Measurements from ENCODE around the gene LYSMD3. TPM values are rescaled to one million over a fixed set of nuclear protein-coding genes. Genes with fewer than 3 reads are reported as not detected.

Gene LYSMD3
- total and polyA plus RNA-seq, 9 of the 15 experiments (the other 6 are each of a cell fraction or from before 2014, with no cell fraction given): 9.5 to 42.3 (median 20.7) TPM

- Histone ChIP-seq H4K20me1 (replicated peaks; ENCODE audit: control insufficient read depth, insufficient read depth, low read length) (no peaks in the 10 kb centered on the region), H3K9me3 (replicated peaks; ENCODE audit: control insufficient read depth, insufficient read depth, low read depth, low read length) (no peaks in the 10 kb centered on the region), H3K27ac (ENCODE audit: extremely low read depth, low read depth, low read length) (no peak overlapping the region), H3K27me3 (ENCODE audit: control insufficient read depth in 2 of 2, insufficient read depth in 2 of 2, low read length in 2 of 2) (no peaks in the 10 kb centered on the region), H3K9me1 (ENCODE audit: control insufficient read depth, insufficient read depth, low read length) (no peaks in the 10 kb centered on the region), H3K36me3 (ENCODE audit: control insufficient read depth, insufficient read depth, low read length) (peaks cover 63% of the 10 kb centered on the region), H2AFZ (ENCODE audit: low read depth, low read length) (no peak overlapping the region), H3K4me1 (replicated peaks in 1 of 2; ENCODE audit: control insufficient read depth in 2 of 2, insufficient read depth in 2 of 2, low read length in 2 of 2) (no peaks in the 10 kb centered on the region), H3K9ac (ENCODE audit: insufficient read depth in 1 of 2, low read depth in 2 of 2, low read length in 2 of 2) (no peak overlapping the region), H3K4me2 (ENCODE audit: insufficient read depth, low read length) (no peak overlapping the region), H3K79me2 (ENCODE audit: control insufficient read depth, insufficient read depth, low read length) (no peaks in the 10 kb centered on the region), H3K4me3 (no peak overlapping the region)
- TF ChIP-seq CBX2 (IDR thresholded peaks at IDR 0.05; ENCODE audit: insufficient read depth, low read length, poor library complexity, severe bottlenecking) (no peak), TAF9B (IDR thresholded peaks at IDR 0.05; ENCODE audit: partially characterized antibody) (no peak), NRF1 (conservative IDR thresholded peaks at IDR 0.05 in 1 of 2, IDR thresholded peaks at IDR 0.05 in 1 of 2) (no peak), CXXC5 (CRISPR knock-in tag; IDR thresholded peaks at IDR 0.05) (no peak), TOE1 (IDR thresholded peaks at IDR 0.05; ENCODE audit: borderline replicate concordance) (no peak), TOE1 (CRISPR knock-in tag; IDR thresholded peaks at IDR 0.05; ENCODE audit: borderline replicate concordance, low read depth) (no peak), ELF1 (tag; IDR thresholded peaks at IDR 0.05) (no peak), ZNF830 (CRISPR knock-in tag; IDR thresholded peaks at IDR 0.05) (no peak), ATF7 (IDR thresholded peaks at IDR 0.05) (no peak)
- TF ChIP-seq, protein P1, sequence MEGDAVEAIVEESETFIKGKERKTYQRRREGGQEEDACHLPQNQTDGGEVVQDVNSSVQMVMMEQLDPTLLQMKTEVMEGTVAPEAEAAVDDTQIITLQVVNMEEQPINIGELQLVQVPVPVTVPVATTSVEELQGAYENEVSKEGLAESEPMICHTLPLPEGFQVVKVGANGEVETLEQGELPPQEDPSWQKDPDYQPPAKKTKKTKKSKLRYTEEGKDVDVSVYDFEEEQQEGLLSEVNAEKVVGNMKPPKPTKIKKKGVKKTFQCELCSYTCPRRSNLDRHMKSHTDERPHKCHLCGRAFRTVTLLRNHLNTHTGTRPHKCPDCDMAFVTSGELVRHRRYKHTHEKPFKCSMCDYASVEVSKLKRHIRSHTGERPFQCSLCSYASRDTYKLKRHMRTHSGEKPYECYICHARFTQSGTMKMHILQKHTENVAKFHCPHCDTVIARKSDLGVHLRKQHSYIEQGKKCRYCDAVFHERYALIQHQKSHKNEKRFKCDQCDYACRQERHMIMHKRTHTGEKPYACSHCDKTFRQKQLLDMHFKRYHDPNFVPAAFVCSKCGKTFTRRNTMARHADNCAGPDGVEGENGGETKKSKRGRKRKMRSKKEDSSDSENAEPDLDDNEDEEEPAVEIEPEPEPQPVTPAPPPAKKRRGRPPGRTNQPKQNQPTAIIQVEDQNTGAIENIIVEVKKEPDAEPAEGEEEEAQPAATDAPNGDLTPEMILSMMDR (IDR thresholded peaks at IDR 0.05 in 2 of 3, conservative IDR thresholded peaks at IDR 0.05 in 1 of 3; ENCODE audit: insufficient read depth in 2 of 3, low read depth in 1 of 3, low read length in 3 of 3): no peak
- BruUV-seq (replicated peaks): no TSS peak
- ChIA-PET POLR2A (no interaction called here), CTCF (ENCODE audit: low intra/inter-chr PET ratio) (no interaction called here)
- no peak for FAIRE-seq
- ATAC-seq: no peak
- intact Hi-C loops (cut with micrococcal nuclease) (no loop called here), in situ Hi-C loops (cut with MboI) (no loop called here)
- DNase-seq (ENCODE audit: extremely low read depth in 1 of 4, low spot score in 3 of 4): no peak
Observed at GRCh38 chr5:90506221-90506620, 23.2 kb downstream of the LYSMD3 start.

All from K562 (cell line).